Muscle of leg (tissue), 11 donors: ENCODE measurements around the gene XYLT2. TPM values are rescaled to one million over a fixed set of nuclear protein-coding genes. Genes with fewer than 3 reads are reported as not detected.
"Not testable (repeated sequence)": the region's sequence is repeated elsewhere in the genome, so short reads cannot be mapped to it uniquely, and the experiment has no call there.

Experiments
- DNase-seq: peaks from one replicate; pipeline ENCODE4 v3.0.0; 2013
- H3K27ac ChIP-seq: one replicate; pipeline ENCODE4 v1.5.1; 2013; ENCODE audit warnings: mild to moderate bottlenecking, low read length, control low read depth
- H3K27me3 ChIP-seq: one replicate; pipeline ENCODE4 v1.6.1; 2013; ENCODE audit warnings: low read length; ENCODE audit not compliant: control insufficient read depth, insufficient read depth
- H3K36me3 ChIP-seq: one replicate; pipeline ENCODE4 v1.6.1; 2013; ENCODE audit warnings: low read length; ENCODE audit not compliant: control insufficient read depth, insufficient read depth
- H3K4me1 ChIP-seq: one replicate; pipeline ENCODE4 v1.6.1; 2013; ENCODE audit warnings: low read length; ENCODE audit not compliant: control insufficient read depth, insufficient read depth
- H3K4me3 ChIP-seq: one replicate; pipeline ENCODE4 v1.5.1; 2013; ENCODE audit warnings: low read length, control low read depth
- H3K9me3 ChIP-seq: replicated peaks from 2 replicates; pipeline ENCODE4 v1.6.1; 2013; ENCODE audit warnings: low read depth, low read length; ENCODE audit not compliant: control insufficient read depth
- WGBS: methylation state at CpG from one replicate; pipeline ENCODE4 v1.1.5; 2013; ENCODE audit warnings: missing lambda C conversion rate; ENCODE audit not compliant: insufficient coverage; 5-methylcytosine and 5-hydroxymethylcytosine counted together
- polyA plus RNA-seq, 8 donors: library from polyadenylated mRNA; unstranded; fragments of 120-200 nt; gene quantifications; one replicate each; pipeline versions ENCODE4 v1.2.1 to v1.2.3, GENCODE V29; 2013; ENCODE audit warnings: inconsistent platforms in 1 of 8, low replicate concordance in 1 of 8; ENCODE audit not compliant: insufficient read length in 8 of 8, insufficient read depth in 1 of 8
- total RNA-seq: library from RNA; stranded (reverse); fragments of 120-200 nt; gene quantifications from one replicate; pipeline ENCODE4 v1.2.4, GENCODE V29; 2013

The XYLT2 gene
- total and polyA plus RNA-seq, 9 donors, result 16.7 to 26.7 (median 22.6) TPM

DNA sequence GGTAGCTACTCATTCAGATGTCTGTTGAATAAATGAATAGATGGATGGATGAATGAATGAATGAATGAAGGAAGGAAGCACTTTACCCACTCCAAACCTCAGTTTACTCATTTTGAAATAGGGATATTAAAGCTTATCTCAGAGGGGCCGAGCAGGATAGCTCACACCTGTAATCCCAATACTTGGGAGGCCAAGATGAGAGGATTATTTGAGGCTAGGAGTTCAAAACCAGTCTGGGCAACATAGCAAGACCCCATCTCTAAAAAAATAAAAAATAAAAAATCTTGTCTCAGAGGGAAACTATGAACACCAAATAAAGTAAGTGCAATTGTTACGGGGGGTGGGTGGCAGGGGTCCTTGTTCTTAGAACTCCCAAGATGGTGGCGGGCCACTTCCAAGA lies 52.7 kb downstream of the XYLT2 start:
- WGBS, result 86% methylated on average over 1 of the region's 3 CpGs
- Histone ChIP-seq H3K36me3 (peaks cover 18% of the 10 kb centered on the region), H3K4me1 (peaks cover 18% of the 10 kb centered on the region)
- DNase-seq, H3K9me3 ChIP-seq, H3K27me3 ChIP-seq, H3K27ac ChIP-seq, H3K4me3 ChIP-seq: not testable (repeated sequence)

DNA sequence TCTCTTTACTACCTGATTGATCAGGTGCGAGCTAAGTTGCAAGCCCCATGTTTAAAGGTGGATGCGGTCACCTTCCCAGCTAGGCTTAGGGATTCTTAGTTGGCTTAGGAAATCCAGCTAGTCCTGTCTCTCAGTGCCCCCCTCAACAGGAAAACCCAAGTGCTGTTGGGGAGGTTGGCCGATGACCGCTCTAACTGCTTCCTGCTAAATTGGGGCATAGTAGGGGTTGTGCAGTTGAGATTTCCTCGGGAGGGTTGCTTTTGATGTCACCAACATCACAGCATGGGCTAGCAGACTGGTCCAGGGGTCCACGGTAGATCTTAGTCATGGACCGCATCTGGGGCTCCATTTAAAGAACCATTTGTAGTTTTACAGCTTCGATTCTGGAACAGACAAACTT lies 53.7 kb downstream of the XYLT2 start:
- not testable (repeated sequence) for H3K27ac ChIP-seq, DNase-seq, H3K36me3 ChIP-seq, H3K27me3 ChIP-seq, H3K4me3 ChIP-seq, H3K9me3 ChIP-seq
- peaks cover 18% of the 10 kb centered on the region for H3K4me1 ChIP-seq
- WGBS, result 71% methylated on average over 2 of the region's 8 CpGs

DNA sequence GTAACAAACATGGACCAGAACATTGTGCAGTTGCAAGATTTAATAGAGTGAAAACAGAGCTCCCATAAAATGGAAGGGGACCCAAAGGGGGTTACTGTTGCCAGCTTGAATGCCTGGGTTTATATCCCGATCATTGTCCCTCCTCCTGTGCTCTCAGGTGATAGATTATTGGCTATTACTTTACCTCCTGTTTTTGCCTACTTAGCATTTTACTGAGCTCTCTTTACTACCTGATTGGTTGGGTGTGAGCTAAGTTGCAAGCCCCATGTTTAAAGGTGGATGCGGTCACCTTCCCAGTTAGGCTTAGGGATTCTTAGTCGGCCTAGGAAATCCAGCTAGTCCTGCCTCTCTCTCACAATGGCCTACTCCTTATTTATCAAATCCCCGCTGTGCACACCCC lies 59.4 kb downstream of the XYLT2 start:
- DNase-seq, H3K4me1 ChIP-seq, H3K27ac ChIP-seq, H3K4me3 ChIP-seq, H3K9me3 ChIP-seq, H3K36me3 ChIP-seq: not testable (repeated sequence)
- no CpG with 5 or more reads among the region's 4 CpGs for WGBS
- H3K27me3 ChIP-seq, result peaks cover 10% of the 10 kb centered on the region

DNA sequence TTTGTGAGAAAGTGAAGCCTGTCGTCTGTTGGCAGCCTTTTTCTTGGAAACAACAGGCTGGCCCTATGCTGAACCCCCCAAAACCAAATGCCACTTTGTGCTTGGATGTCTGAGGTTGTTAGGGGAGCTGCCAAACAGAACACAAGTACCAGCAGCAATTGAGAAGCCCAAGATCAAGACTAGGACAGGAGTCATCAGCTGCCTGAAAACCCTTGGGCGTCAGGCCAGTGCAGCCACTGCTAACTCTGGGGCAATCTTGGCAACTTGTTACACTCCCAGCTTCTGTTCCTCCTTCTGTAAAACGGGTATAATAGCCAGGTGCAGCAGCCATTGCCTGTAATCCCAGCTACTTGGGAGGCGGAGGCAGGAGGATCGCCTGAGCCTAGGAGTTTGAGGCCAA lies 60.7 kb downstream of the XYLT2 start:
- H3K27ac ChIP-seq, result no peak overlapping the region
- H3K9me3 ChIP-seq, result no peaks in the 10 kb centered on the region
- peaks cover 10% of the 10 kb centered on the region for H3K27me3 ChIP-seq
- no peaks in the 10 kb centered on the region for H3K36me3 ChIP-seq
- no peak for DNase-seq
- H3K4me3 ChIP-seq, result no peak overlapping the region
- H3K4me1 ChIP-seq, result no peaks in the 10 kb centered on the region
- 59% methylated on average over 2 of the region's 5 CpGs for WGBS

DNA sequence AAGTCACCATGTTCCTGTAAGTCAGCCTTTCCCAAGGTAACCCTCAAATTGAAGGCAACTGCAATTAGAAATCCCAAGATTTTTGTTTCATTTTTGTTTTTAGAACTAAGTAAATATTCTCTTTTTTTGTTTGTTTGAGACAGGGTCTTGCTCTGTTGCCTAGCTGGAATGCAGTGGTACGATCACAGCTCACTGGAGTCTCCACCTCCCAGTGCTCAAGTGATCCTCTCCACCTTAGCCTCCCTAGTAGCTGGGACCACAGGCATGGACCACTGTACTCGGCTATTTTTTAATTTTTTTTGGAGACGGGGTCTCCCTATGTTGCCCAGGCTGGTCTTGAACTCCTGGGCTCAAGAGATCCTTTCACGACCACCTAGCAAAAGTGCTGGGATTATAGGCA lies 62.0 kb downstream of the XYLT2 start:
- no peak for DNase-seq
- WGBS, result 55% methylated on average over 1 of the region's 4 CpGs
- Histone ChIP-seq H3K27me3 (peaks cover 10% of the 10 kb centered on the region), H3K27ac (no peak overlapping the region), H3K4me1 (no peaks in the 10 kb centered on the region), H3K9me3 (peaks cover 4% of the 10 kb centered on the region), H3K4me3 (no peak overlapping the region), H3K36me3 (no peaks in the 10 kb centered on the region)

Other genes starting within 250 kb of the XYLT2 start
- gene SAMD14, start 216.0 kb upstream of the XYLT2 start, total RNA-seq, result 1.5 TPM
- 10 to 100 TPM in 1 of 8 donors, 1 to 10 TPM in 7; 3.2 to 10.3 (median 5.5) TPM for gene SAMD14, start 216.0 kb upstream of the XYLT2 start, polyA plus RNA-seq
- 24.7 TPM for gene PPP1R9B, start 195.4 kb upstream of the XYLT2 start, total RNA-seq
- 10 to 100 TPM; 37.0 to 66.1 (median 48.9) TPM for gene PPP1R9B, start 195.4 kb upstream of the XYLT2 start, polyA plus RNA-seq
- gene SGCA, start 180.1 kb upstream of the XYLT2 start, total RNA-seq, result 265 TPM
- gene SGCA, start 180.1 kb upstream of the XYLT2 start, polyA plus RNA-seq, result 100 to 1,000 TPM; 209 to 375 (median 325) TPM
- 4,027 TPM for gene COL1A1, start 144.5 kb upstream of the XYLT2 start, total RNA-seq
- 1,000 to 10,000 TPM; 2,579 to 9,345 (median 5,633) TPM for gene COL1A1, start 144.5 kb upstream of the XYLT2 start, polyA plus RNA-seq
- gene TMEM92, start 71.7 kb upstream of the XYLT2 start, total RNA-seq, result 0.35 TPM
- gene TMEM92, start 71.7 kb upstream of the XYLT2 start, polyA plus RNA-seq, result 1 to 10 TPM in 7 of 8 donors, under 1 TPM in 1; 0.78 to 3.6 (median 1.4) TPM
- gene MRPL27, start 27.1 kb downstream of the XYLT2 start, total RNA-seq, result 81.5 TPM
- gene MRPL27, start 27.1 kb downstream of the XYLT2 start, polyA plus RNA-seq, result 10 to 100 TPM; 52.4 to 67.0 (median 60.5) TPM
- gene EME1, start 27.1 kb downstream of the XYLT2 start, total RNA-seq, result 4.3 TPM
- gene EME1, start 27.1 kb downstream of the XYLT2 start, polyA plus RNA-seq, result 1 to 10 TPM; 4.9 to 7.7 (median 5.4) TPM
- gene LRRC59, start 51.4 kb downstream of the XYLT2 start, total RNA-seq, result 41.7 TPM
- gene LRRC59, start 51.4 kb downstream of the XYLT2 start, polyA plus RNA-seq, result 10 to 100 TPM; 48.4 to 84.2 (median 60.3) TPM
- gene ACSF2, start 80.1 kb downstream of the XYLT2 start, total RNA-seq, result 62.4 TPM
- 10 to 100 TPM; 60.4 to 81.6 (median 66.8) TPM for gene ACSF2, start 80.1 kb downstream of the XYLT2 start, polyA plus RNA-seq
- 2.4 TPM for gene CHAD, start 122.8 kb downstream of the XYLT2 start, total RNA-seq
- gene CHAD, start 122.8 kb downstream of the XYLT2 start, polyA plus RNA-seq, result 10 to 100 TPM in 1 of 8 donors, 1 to 10 TPM in 7; 4.4 to 13.5 (median 5.3) TPM
- 23.9 TPM for gene RSAD1, start 132.7 kb downstream of the XYLT2 start, total RNA-seq
- 10 to 100 TPM; 29.6 to 42.0 (median 36.0) TPM for gene RSAD1, start 132.7 kb downstream of the XYLT2 start, polyA plus RNA-seq
- 0.66 TPM for gene MYCBPAP, start 162.3 kb downstream of the XYLT2 start, total RNA-seq
- 1 to 10 TPM in 3 of 8 donors, under 1 TPM in 5; 0.67 to 2.3 (median 0.88) TPM for gene MYCBPAP, start 162.3 kb downstream of the XYLT2 start, polyA plus RNA-seq
- 0.18 TPM for gene EPN3, start 186.6 kb downstream of the XYLT2 start, total RNA-seq
- gene EPN3, start 186.6 kb downstream of the XYLT2 start, polyA plus RNA-seq, result 1 to 10 TPM in 5 of 8 donors, under 1 TPM in 3; 0.67 to 3.0 (median 1.1) TPM
- gene SPATA20, start 201.0 kb downstream of the XYLT2 start, total RNA-seq, result 27.1 TPM
- gene SPATA20, start 201.0 kb downstream of the XYLT2 start, polyA plus RNA-seq, result 10 to 100 TPM; 24.4 to 37.6 (median 33.3) TPM
- 5.9 TPM for gene CACNA1G, start 214.6 kb downstream of the XYLT2 start, total RNA-seq
- gene CACNA1G, start 214.6 kb downstream of the XYLT2 start, polyA plus RNA-seq, result 10 to 100 TPM in 2 of 8 donors, 1 to 10 TPM in 6; 4.6 to 16.3 (median 8.3) TPM